ENCODE data around the gene UBAC2.
A peak's percentile ranks its signal among the peaks of the same experiment; 100 is the strongest.

UBAC2 gene

GRCh38 chr13:99200432-99201167, at the start of gene UBAC2:
Gene UBAC2, plus strand, starts transcription at chr13:99200854. Its CDS starts 55 bp downstream, at chr13:99200909.
- peak; percentile 96 for DNase-seq

GRCh38 chr13:99151516-99151915, 49.1 kb upstream of the UBAC2 start:
- DNase-seq = peak; percentile 43

- DNase-seq = no peak
Measured at GRCh38 chr13:99153219-99153618, 47.4 kb upstream of the UBAC2 start.

GRCh38 chr13:99154064-99154463, 46.6 kb upstream of the UBAC2 start:
- DNase-seq = no peak

GRCh38 chr13:99155821-99156220, 44.8 kb upstream of the UBAC2 start:
- DNase-seq = no peak

GRCh38 chr13:99157046-99157445, 43.6 kb upstream of the UBAC2 start:
- DNase-seq = no peak

- DNase-seq = no peak
Measured at GRCh38 chr13:99158846-99159245, 41.8 kb upstream of the UBAC2 start.

GRCh38 chr13:99159331-99160061, 41.2 kb upstream of the UBAC2 start:
- no peak for DNase-seq

- DNase-seq = no peak
Measured at GRCh38 chr13:99160415-99160814, 40.2 kb upstream of the UBAC2 start.

GRCh38 chr13:99161512-99161911, 39.1 kb upstream of the UBAC2 start:
- no peak for DNase-seq

- no peak for DNase-seq
Measured at GRCh38 chr13:99162567-99163361, 37.9 kb upstream of the UBAC2 start.

GRCh38 chr13:99164226-99164625, 36.4 kb upstream of the UBAC2 start:
- DNase-seq = no peak

- DNase-seq = no peak
Measured at GRCh38 chr13:99165753-99166587, 34.7 kb upstream of the UBAC2 start.

GRCh38 chr13:99172951-99173350, 27.7 kb upstream of the UBAC2 start:
- no peak for DNase-seq

GRCh38 chr13:99173606-99174005, 27.0 kb upstream of the UBAC2 start:
- DNase-seq = no peak

- no peak for DNase-seq
Measured at GRCh38 chr13:99174533-99175100, 26.0 kb upstream of the UBAC2 start.

- peak; percentile 87 for DNase-seq
Measured at GRCh38 chr13:99176309-99177276, 24.1 kb upstream of the UBAC2 start.

GRCh38 chr13:99178636-99179035, 22.0 kb upstream of the UBAC2 start:
- no peak for DNase-seq

- no peak for DNase-seq
Measured at GRCh38 chr13:99179460-99179859, 21.2 kb upstream of the UBAC2 start.

GRCh38 chr13:99182439-99182838, 18.2 kb upstream of the UBAC2 start:
- DNase-seq = no peak

GRCh38 chr13:99185606-99186005, 15.0 kb upstream of the UBAC2 start:
- DNase-seq = no peak

Measured in stimulated activated CD8-positive, alpha-beta memory T cell treated with anti-CD3 and anti-CD28 coated beads, Interleukin-4, amount 100 ng/mL, for 48 hours (primary cell).